GM21390 (cell line): Measurements from ENCODE around the gene OSBPL10.
"Not testable (repeated sequence)": the region's sequence is repeated elsewhere in the genome, so short reads cannot be mapped to it uniquely, and the experiment has no call there.

Experiments used
- ATAC-seq: cut with Tn5 transposase; IDR thresholded peaks from one replicate; pipeline ENCODE4 v1.9.1; 2021; ENCODE audit not compliant: unreplicated experiment

The OSBPL10 gene

GRCh38 chr3:31992995-31993394 lies 11.9 kb upstream of the OSBPL10 start:
- ATAC-seq, result not testable (repeated sequence)

GRCh38 chr3:31988271-31988670 lies 7.2 kb upstream of the OSBPL10 start:
- no peak for ATAC-seq

GRCh38 chr3:31985831-31986230 lies 4.8 kb upstream of the OSBPL10 start:
- no peak for ATAC-seq

GRCh38 chr3:31984321-31984720 lies 3.3 kb upstream of the OSBPL10 start:
- ATAC-seq, result no peak

DNA sequence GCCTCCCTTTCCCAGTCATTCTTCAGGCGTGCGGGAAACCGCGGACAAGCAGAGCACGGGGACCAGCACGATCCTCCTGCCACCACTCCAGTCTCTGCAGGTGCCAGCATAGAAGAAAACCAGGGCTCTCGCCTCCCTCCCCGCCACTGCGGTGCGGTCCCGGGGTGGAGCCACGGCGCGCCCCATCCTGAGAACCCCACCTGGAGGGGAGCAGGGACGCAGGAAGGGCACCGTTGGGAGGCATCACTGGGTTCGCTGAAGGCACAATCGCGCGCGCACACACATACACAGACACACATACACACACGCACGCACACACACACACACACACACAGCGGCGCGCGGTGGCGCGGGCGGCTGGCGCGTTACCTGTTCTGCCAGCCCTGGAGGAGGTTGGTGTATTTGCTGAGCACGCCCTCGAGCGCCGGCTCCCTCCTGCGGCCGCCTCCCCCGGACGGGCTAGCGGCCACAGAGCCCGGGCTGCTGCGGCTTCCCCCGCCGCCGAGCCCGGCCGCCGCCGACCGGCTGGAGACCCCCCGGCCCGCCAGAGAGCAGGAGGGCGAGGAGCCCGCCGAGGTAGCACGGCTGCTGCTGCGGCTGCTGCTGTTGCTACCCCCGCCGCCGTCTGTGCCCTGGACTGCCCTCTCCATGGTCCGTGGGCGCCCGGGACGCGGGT lies 394 bp downstream of the OSBPL10 start:
- ATAC-seq, result peak; percentile 44

GRCh38 chr3:31979001-31979697 lies 1.9 kb downstream of the OSBPL10 start:
- peak; percentile 54 for ATAC-seq

DNA sequence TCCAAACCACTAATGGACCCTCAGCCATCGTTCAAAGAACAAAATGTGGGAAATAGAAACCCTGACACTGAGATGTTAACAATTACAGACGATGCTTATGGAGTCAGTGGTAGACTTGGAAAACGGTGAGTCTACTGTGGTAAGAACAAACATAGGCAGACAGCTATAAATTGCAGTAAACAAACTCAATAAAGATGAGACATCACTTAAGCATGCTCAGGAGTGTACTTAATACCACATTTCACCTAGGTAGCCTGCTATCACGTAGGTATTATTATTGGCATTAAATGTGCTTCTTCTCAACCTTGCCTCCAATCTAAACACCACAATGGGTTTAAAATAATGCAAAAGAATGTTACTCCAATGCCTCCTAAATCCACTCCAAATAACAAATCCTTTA lies 2.5 kb downstream of the OSBPL10 start:
- no peak for ATAC-seq

DNA sequence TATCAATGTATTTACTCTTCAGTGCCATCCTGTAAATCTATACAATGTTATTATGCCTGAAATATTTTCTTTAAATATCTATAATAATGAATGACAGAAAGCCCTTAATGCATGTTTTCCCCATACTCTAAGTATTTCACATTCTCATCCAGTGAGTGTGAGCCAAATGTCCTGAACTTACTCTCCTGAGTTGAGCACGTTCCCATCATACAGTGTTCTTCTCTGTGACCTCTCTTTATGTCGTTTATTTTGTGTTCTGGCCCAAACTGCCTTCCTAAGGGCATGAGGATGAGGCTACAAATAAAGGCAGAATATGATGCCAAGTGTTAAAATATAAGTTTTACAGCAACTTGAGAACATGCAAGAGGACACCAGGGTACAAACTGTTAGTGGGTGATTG lies 3.3 kb downstream of the OSBPL10 start:
- ATAC-seq, result no peak

- ATAC-seq, result no peak
Measured at GRCh38 chr3:31976302-31976701, 4.8 kb downstream of the OSBPL10 start.

DNA sequence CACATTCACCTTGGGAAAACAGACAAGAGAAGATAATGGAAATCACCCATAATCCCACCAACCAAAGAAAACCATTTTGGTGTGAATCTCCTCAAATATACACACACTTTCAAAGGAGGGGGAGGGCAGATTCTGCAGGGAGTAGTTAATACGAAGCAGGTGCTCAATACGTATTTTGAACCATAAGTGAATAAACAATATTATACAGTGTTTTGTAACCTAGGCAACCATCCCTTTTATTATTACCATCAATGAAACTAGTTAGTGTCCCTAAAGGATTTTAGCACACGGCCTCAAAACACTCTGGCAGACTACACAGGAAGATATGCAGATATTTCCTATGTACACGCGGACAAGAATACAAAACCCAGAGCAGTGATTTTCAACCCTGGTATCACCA lies 6.1 kb downstream of the OSBPL10 start:
- no peak for ATAC-seq

- ATAC-seq, result no peak
Measured at GRCh38 chr3:31974471-31974870, 6.6 kb downstream of the OSBPL10 start.

DNA sequence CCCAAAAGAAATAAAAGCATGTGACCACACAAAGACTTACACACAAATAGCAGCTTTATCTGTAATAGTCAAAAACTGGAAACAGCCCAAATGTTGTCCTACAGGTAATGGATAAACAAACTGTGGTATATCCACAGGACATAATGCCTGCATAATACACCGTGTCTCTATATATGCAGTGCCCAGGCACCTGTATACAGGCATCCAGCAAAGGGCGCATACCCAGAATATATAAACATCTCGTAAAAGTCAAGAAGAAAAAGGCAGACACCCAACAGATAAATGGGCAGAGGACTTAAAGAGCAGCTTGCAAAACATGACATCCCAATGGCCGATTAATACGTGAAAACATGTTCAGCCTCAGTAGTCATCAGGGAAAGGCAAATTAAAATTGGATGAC lies 7.2 kb downstream of the OSBPL10 start:
- no peak for ATAC-seq

DNA sequence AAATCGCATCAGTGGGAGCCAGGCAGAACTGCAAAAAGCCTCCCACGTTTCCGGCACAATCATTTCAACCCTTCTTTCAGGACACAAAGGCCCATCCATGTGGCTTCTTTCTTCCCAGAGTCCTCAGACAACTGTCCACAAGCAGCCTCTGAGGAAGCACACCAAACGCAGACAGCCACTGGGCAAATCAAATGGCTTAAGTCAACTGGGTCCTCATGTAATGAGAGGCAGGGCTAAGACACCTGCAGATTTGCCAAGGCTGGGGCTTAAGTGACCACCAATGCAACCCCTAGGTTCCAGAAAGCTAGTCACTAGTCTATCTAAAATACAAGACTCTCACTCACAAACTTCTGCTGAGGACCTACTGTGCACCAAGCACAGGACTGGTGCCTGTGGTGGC lies 8.0 kb downstream of the OSBPL10 start:
- ATAC-seq, result no peak

DNA sequence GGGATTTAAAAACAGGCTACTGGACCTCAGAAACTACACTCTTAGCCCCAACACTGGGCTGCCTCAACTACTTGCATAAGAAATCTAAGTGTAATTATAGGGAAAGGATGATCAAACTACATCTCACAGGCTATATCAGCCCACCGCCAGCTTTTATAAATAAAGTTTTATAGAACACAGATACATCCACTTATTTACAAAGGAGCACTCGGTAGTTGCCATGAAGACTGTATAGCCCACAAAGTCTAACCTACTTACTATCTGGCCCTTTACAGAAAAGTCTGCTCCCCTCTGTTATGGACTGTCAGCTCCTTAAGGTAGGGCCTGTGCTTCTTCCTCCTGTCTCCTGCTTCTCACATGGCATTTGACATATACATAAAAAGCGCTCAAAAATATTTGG lies 9.5 kb downstream of the OSBPL10 start:
- ATAC-seq, result no peak

DNA sequence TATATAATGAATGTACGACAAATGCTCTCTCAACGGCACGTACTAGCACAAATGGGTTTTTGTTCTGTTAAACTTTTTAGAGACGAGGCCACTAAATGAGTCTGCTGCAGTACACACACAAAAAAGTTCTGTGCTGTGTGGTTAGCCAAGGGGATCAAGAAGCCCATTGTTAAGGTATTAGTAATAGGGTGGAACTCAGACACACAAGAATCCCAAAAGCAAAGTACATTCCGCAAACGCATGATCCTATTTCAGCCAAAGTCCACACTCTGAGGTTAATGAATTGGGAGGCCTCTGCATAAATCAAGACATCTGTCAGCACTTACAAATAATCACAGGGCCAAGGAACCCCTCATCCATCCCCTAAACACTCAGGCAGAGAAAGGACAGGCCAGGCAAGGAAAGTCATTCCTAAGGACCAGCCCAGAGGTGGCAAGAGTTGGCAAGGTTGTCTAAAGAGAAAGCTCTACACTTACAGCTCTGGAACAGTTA lies 12.1 kb downstream of the OSBPL10 start:
- no peak for ATAC-seq

DNA sequence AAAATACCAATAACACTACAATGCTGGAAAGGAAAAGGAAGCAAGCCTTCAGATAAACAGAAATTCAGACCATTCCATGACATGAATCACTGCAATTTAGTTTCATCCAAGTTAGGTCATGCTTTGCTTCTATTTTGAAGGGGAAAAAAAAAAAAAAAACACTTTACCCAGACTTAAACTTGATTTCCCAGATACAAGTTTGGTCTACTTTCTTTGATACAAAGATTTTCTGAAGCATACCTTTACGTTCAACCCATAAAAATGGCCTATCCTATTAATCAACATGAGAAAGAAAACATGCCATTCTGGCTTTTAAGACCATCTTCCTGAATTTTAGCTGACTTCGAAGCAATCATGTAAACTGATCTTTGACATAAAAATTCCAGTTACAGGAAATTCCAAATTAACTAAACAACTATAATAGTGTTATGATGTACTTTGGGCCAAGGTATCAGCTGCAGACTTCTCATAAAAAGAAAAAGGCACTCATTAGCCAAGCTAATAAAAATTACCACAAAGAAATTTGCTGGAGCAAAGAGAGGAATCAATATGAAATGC lies 12.6 kb downstream of the OSBPL10 start:
- ATAC-seq, result no peak

DNA sequence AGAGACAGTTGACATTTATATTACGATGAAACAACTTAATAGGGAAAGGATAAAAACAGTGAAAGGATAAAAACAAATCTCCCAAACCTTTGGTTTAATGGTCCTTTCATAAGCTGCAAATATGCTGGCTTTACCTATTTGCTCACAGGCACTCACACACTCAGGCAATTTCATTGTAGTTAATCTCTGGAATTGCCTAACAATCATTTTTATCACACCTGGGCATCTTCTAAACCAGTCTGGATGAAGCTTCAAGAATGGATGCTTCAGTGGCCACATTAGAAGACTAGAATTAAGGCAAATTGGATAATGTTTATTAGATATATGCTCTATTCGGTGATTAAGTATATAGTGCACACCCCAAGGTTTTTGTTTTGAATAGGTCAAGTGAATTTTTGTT lies 13.5 kb downstream of the OSBPL10 start:
- ATAC-seq, result no peak

GRCh38 chr3:31966978-31967591 lies 14.0 kb downstream of the OSBPL10 start:
- no peak for ATAC-seq

GRCh38 chr3:31962801-31963205 lies 18.3 kb downstream of the OSBPL10 start:
- ATAC-seq, result no peak

DNA sequence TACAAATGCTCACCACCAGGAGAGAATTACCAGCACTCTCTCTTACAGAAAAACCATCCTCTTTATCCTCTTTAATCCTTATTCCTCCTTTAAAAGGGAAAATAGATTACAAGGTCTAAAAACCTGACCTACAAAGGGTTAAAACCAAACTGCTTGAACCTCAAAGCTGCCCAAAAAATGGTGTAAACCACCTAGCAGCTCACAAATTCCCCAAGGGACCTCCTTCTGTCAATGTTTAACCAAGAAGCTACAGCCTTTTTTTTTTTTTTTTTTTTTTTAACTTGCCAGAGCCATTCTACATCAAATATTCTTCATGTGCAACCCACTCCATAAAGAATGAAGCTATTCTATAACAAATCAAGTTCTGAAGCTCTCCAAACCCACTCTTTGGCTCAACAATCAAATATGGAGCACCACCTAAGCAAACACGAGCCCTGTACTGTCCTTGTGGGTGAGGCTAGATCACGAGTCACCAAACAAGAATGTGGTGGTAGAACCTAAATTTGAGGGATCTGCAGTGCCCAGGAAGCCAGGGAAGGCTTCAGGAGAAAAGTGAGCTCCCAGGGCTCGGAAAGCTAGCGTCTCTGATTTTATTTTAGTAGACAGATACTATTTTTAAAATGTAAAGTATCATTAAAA lies 20.1 kb downstream of the OSBPL10 start:
- ATAC-seq, result peak; percentile 51
